ENCODE results near the gene EPC2. TPM values are rescaled to one million over a fixed set of nuclear protein-coding genes. Genes with fewer than 3 reads are reported as not detected.
A peak's percentile ranks its signal among the peaks of the same experiment; 100 is the strongest.

EPC2 gene
- total RNA-seq, result 74.2 TPM
- polyA plus RNA-seq, result 1 to 10 TPM; 1.8 to 3.0 (median 2.7) TPM

- Mint-ChIP-seq H3K9me3 (peaks cover 0 to 4% (median 0%) of the 10 kb centered on the region in 7 donors), H3K27me3 (peaks cover 37% of the 10 kb centered on the region), H3K4me1 (peaks cover 5 to 39% (median 25%) of the 10 kb centered on the region in 4 donors), H3K27ac (peak within 1 kb of the TSS; percentile 97 to 99 (median 98)), H3K36me3 (peaks cover 5% of the 10 kb centered on the region), H3K4me3 (peak within 1 kb of the TSS; percentile 89 to 99 (median 96))
- peak; percentile 60 to 61 for ATAC-seq (ENCODE audit: low read depth in 2 of 2)
- peak; percentile 82 to 90 (median 89) for DNase-seq
- Histone ChIP-seq H3K36me3 (ENCODE audit: control insufficient read depth, insufficient read depth, low read length) (no peaks in the 10 kb centered on the region), H3K9me3 (ENCODE audit: control insufficient read depth in 2 of 2, low read length in 2 of 2) (no peaks in the 10 kb centered on the region), H3K27ac (ENCODE audit: insufficient read depth, low read length, poor library complexity, severe bottlenecking) (peak within 1 kb of the TSS; percentile 97), H3K4me3 (ENCODE audit: low read depth, low read length) (peak within 1 kb of the TSS; percentile 98), H3K27me3 (ENCODE audit: control insufficient read depth, insufficient read depth, low read length) (peaks cover 24% of the 10 kb centered on the region), H3K4me1 (ENCODE audit: control insufficient read depth, insufficient read depth, low read length, poor library complexity, severe bottlenecking) (peaks cover 27% of the 10 kb centered on the region)
Measured at GRCh38 chr2:148643998-148644882, at the start of gene EPC2. TSS of gene EPC2 (plus strand) at chr2:148644751. CDS start at chr2:148645018, 267 bp downstream.

- Mint-ChIP-seq H3K4me1 (no peaks in the 10 kb centered on the region), H3K9me3 (peaks cover 0 to 9% (median 0%) of the 10 kb centered on the region in 7 donors), H3K27me3 (peaks cover 28% of the 10 kb centered on the region), H3K4me3 (no peak overlapping the region), H3K36me3 (no peaks in the 10 kb centered on the region), H3K27ac (no peak overlapping the region)
- H3K9me3 ChIP-seq (ENCODE audit: control insufficient read depth in 2 of 2, low read length in 2 of 2), result no peaks in the 10 kb centered on the region
- H3K4me1 ChIP-seq (ENCODE audit: control insufficient read depth, insufficient read depth, low read length, poor library complexity, severe bottlenecking), result no peaks in the 10 kb centered on the region
- ATAC-seq (ENCODE audit: low read depth in 2 of 2) (no peak), DNase-seq (no peak)
- no peaks in the 10 kb centered on the region for H3K36me3 ChIP-seq (ENCODE audit: control insufficient read depth, insufficient read depth, low read length)
- no peak overlapping the region for H3K27ac ChIP-seq (ENCODE audit: insufficient read depth, low read length, poor library complexity, severe bottlenecking)
- no peak overlapping the region for H3K4me3 ChIP-seq (ENCODE audit: low read depth, low read length)
- H3K27me3 ChIP-seq (ENCODE audit: control insufficient read depth, insufficient read depth, low read length), result no peaks in the 10 kb centered on the region
Measured at GRCh38 chr2:148596018-148596417, 48.5 kb upstream of the EPC2 start.

- H3K4me1 Mint-ChIP-seq, result no peaks in the 10 kb centered on the region
- H3K27ac ChIP-seq (ENCODE audit: insufficient read depth, low read length, poor library complexity, severe bottlenecking), result no peak overlapping the region
Measured at GRCh38 chr2:148599109-148599991, 45.2 kb upstream of the EPC2 start.

GRCh38 chr2:148602885-148603561 lies 41.5 kb upstream of the EPC2 start:
- H3K27me3 ChIP-seq (ENCODE audit: control insufficient read depth, insufficient read depth, low read length), result peaks cover 5% of the 10 kb centered on the region
- Mint-ChIP-seq H3K36me3 (peaks cover 9% of the 10 kb centered on the region), H3K27ac (no peak overlapping the region), H3K4me3 (no peak overlapping the region), H3K4me1 (no peaks in the 10 kb centered on the region), H3K27me3 (peaks cover 44% of the 10 kb centered on the region), H3K9me3 (peaks cover 0 to 15% (median 5%) of the 10 kb centered on the region in 7 donors)
- H3K4me3 ChIP-seq (ENCODE audit: low read depth, low read length), result no peak overlapping the region
- DNase-seq, result no peak
- ATAC-seq (ENCODE audit: low read depth in 2 of 2), result no peak
- H3K4me1 ChIP-seq (ENCODE audit: control insufficient read depth, insufficient read depth, low read length, poor library complexity, severe bottlenecking), result no peaks in the 10 kb centered on the region
- peaks cover 7 to 12% of the 10 kb centered on the region in 2 experiments for H3K9me3 ChIP-seq (ENCODE audit: control insufficient read depth in 2 of 2, low read length in 2 of 2)
- H3K27ac ChIP-seq (ENCODE audit: insufficient read depth, low read length, poor library complexity, severe bottlenecking), result no peak overlapping the region
- H3K36me3 ChIP-seq (ENCODE audit: control insufficient read depth, insufficient read depth, low read length), result no peaks in the 10 kb centered on the region

More at GRCh38 chr2:148599109-148599991, 45.2 kb upstream of the EPC2 start:
- Mint-ChIP-seq H3K27ac (no peak overlapping the region), H3K4me3 (no peak overlapping the region), H3K36me3 (peaks cover 5% of the 10 kb centered on the region), H3K9me3 (peaks cover 0 to 15% (median 5%) of the 10 kb centered on the region in 7 donors), H3K27me3 (peaks cover 44% of the 10 kb centered on the region)
- Histone ChIP-seq H3K9me3 (ENCODE audit: control insufficient read depth in 2 of 2, low read length in 2 of 2) (peaks cover 7 to 12% of the 10 kb centered on the region in 2 experiments), H3K27me3 (ENCODE audit: control insufficient read depth, insufficient read depth, low read length) (peaks cover 3% of the 10 kb centered on the region), H3K36me3 (ENCODE audit: control insufficient read depth, insufficient read depth, low read length) (no peaks in the 10 kb centered on the region), H3K4me3 (ENCODE audit: low read depth, low read length) (no peak overlapping the region), H3K4me1 (ENCODE audit: control insufficient read depth, insufficient read depth, low read length, poor library complexity, severe bottlenecking) (no peaks in the 10 kb centered on the region)
- DNase-seq, result no peak
- no peak for ATAC-seq (ENCODE audit: low read depth in 2 of 2)

GRCh38 chr2:148603562-148603920 lies 41.0 kb upstream of the EPC2 start:
- DNase-seq (peak in 1 of 3 donors; percentile 57), ATAC-seq (ENCODE audit: low read depth in 2 of 2) (no peak)
- Mint-ChIP-seq H3K27me3 (peaks cover 39% of the 10 kb centered on the region), H3K27ac (no peak overlapping the region), H3K9me3 (peaks cover 0 to 15% (median 5%) of the 10 kb centered on the region in 7 donors), H3K4me1 (no peaks in the 10 kb centered on the region), H3K36me3 (peaks cover 9% of the 10 kb centered on the region), H3K4me3 (no peak overlapping the region)
- H3K4me1 ChIP-seq (ENCODE audit: control insufficient read depth, insufficient read depth, low read length, poor library complexity, severe bottlenecking), result no peaks in the 10 kb centered on the region
- H3K36me3 ChIP-seq (ENCODE audit: control insufficient read depth, insufficient read depth, low read length), result no peaks in the 10 kb centered on the region
- H3K27me3 ChIP-seq (ENCODE audit: control insufficient read depth, insufficient read depth, low read length), result peaks cover 5% of the 10 kb centered on the region
- no peak overlapping the region for H3K4me3 ChIP-seq (ENCODE audit: low read depth, low read length)
- H3K27ac ChIP-seq (ENCODE audit: insufficient read depth, low read length, poor library complexity, severe bottlenecking), result no peak overlapping the region
- peaks cover 7 to 12% of the 10 kb centered on the region in 2 experiments for H3K9me3 ChIP-seq (ENCODE audit: control insufficient read depth in 2 of 2, low read length in 2 of 2)

GRCh38 chr2:148604927-148605326 lies 39.6 kb upstream of the EPC2 start:
- Histone ChIP-seq H3K27ac (ENCODE audit: insufficient read depth, low read length, poor library complexity, severe bottlenecking) (no peak overlapping the region), H3K27me3 (ENCODE audit: control insufficient read depth, insufficient read depth, low read length) (peaks cover 5% of the 10 kb centered on the region), H3K4me1 (ENCODE audit: control insufficient read depth, insufficient read depth, low read length, poor library complexity, severe bottlenecking) (no peaks in the 10 kb centered on the region), H3K4me3 (ENCODE audit: low read depth, low read length) (no peak overlapping the region), H3K36me3 (ENCODE audit: control insufficient read depth, insufficient read depth, low read length) (no peaks in the 10 kb centered on the region), H3K9me3 (ENCODE audit: control insufficient read depth in 2 of 2, low read length in 2 of 2) (peaks cover 7 to 12% of the 10 kb centered on the region in 2 experiments)
- Mint-ChIP-seq H3K27ac (no peak overlapping the region), H3K9me3 (peaks cover 0 to 15% (median 5%) of the 10 kb centered on the region in 7 donors), H3K4me1 (no peaks in the 10 kb centered on the region), H3K27me3 (peaks cover 31% of the 10 kb centered on the region), H3K36me3 (peaks cover 9% of the 10 kb centered on the region), H3K4me3 (no peak overlapping the region)
- DNase-seq (no peak), ATAC-seq (ENCODE audit: low read depth in 2 of 2) (no peak)

GRCh38 chr2:148607566-148607965 lies 37.0 kb upstream of the EPC2 start:
- Mint-ChIP-seq H3K9me3 (peaks cover 0 to 15% (median 5%) of the 10 kb centered on the region in 7 donors), H3K27ac (no peak overlapping the region), H3K36me3 (peaks cover 9% of the 10 kb centered on the region), H3K4me1 (no peaks in the 10 kb centered on the region), H3K27me3 (peaks cover 21% of the 10 kb centered on the region), H3K4me3 (no peak overlapping the region)
- Histone ChIP-seq H3K9me3 (ENCODE audit: control insufficient read depth in 2 of 2, low read length in 2 of 2) (peaks cover 7 to 12% of the 10 kb centered on the region in 2 experiments), H3K27ac (ENCODE audit: insufficient read depth, low read length, poor library complexity, severe bottlenecking) (no peak overlapping the region), H3K36me3 (ENCODE audit: control insufficient read depth, insufficient read depth, low read length) (no peaks in the 10 kb centered on the region), H3K27me3 (ENCODE audit: control insufficient read depth, insufficient read depth, low read length) (peaks cover 5% of the 10 kb centered on the region), H3K4me1 (ENCODE audit: control insufficient read depth, insufficient read depth, low read length, poor library complexity, severe bottlenecking) (no peaks in the 10 kb centered on the region), H3K4me3 (ENCODE audit: low read depth, low read length) (no peak overlapping the region)
- DNase-seq (no peak), ATAC-seq (ENCODE audit: low read depth in 2 of 2) (no peak)
